Neural crest cell (in vitro differentiated cells): ENCODE results near the gene C17orf50. TPM values are rescaled to one million over a fixed set of nuclear protein-coding genes. Genes with fewer than 3 reads are reported as not detected.
"Not testable (repeated sequence)": the region's sequence is repeated elsewhere in the genome, so short reads cannot be mapped to it uniquely, and the experiment has no call there.

ENCODE experiments used
- DNase-seq: peaks from one replicate; pipeline ENCODE4 v3.0.0; 2021; ENCODE audit warnings: low read depth, mixed read lengths, low spot score
- H3K27ac Mint-ChIP-seq: one replicate; pipeline ENCODE4 v1.8.0; 2021; ENCODE audit warnings: mild to moderate bottlenecking, mixed read lengths; ENCODE audit not compliant: unreplicated experiment
- H3K27me3 Mint-ChIP-seq: 2 replicates; pipeline ENCODE4 v1.8.0; 2021; ENCODE audit warnings: low read depth, mild to moderate bottlenecking, mixed read lengths
- H3K36me3 Mint-ChIP-seq: 2 replicates; pipeline ENCODE4 v1.8.0; 2021; ENCODE audit warnings: low read depth, mild to moderate bottlenecking, mixed read lengths
- H3K4me1 Mint-ChIP-seq: 2 replicates; pipeline ENCODE4 v1.8.0; 2021; ENCODE audit warnings: mixed read lengths
- H3K4me3 Mint-ChIP-seq: one replicate; pipeline ENCODE4 v1.8.0; 2021; ENCODE audit warnings: mild to moderate bottlenecking, mixed read lengths
- H3K9me3 Mint-ChIP-seq: 2 replicates; pipeline ENCODE4 v1.8.0; 2021; ENCODE audit warnings: mixed read lengths
- CTCF ChIP-seq: fragments of 200-600 bp; sonication (generic); conservative IDR thresholded peaks from 2 replicates; pipeline ENCODE4 v1.5.0; 2021; ENCODE audit warnings: antibody characterized with exemption, mild to moderate bottlenecking
- total RNA-seq: library from RNA; stranded (reverse); gene quantifications from 2 replicates; pipeline ENCODE4 v1.2.1, GENCODE V29; 2021

Gene C17orf50
- total RNA-seq, 1 donor from 2014 or later, result 0.23 TPM

GRCh38 chr17:35749560-35750412 is 10.9 kb upstream of the C17orf50 start:
- H3K36me3 Mint-ChIP-seq, result no peaks in the 10 kb centered on the region
- H3K4me3 Mint-ChIP-seq, result no peak overlapping the region
- H3K27ac Mint-ChIP-seq, result no peak overlapping the region
- H3K27me3 Mint-ChIP-seq, result peaks cover 33% of the 10 kb centered on the region
- no peak for TF ChIP-seq CTCF
- no peaks in the 10 kb centered on the region for H3K9me3 Mint-ChIP-seq
- DNase-seq, result no peak
- H3K4me1 Mint-ChIP-seq, result peaks cover 8% of the 10 kb centered on the region

GRCh38 chr17:35750526-35751395 is 9.9 kb upstream of the C17orf50 start:
- Mint-ChIP-seq H3K4me3 (no peak overlapping the region), H3K36me3 (no peaks in the 10 kb centered on the region), H3K27ac (no peak overlapping the region), H3K4me1 (peaks cover 8% of the 10 kb centered on the region), H3K9me3 (no peaks in the 10 kb centered on the region), H3K27me3 (peaks cover 32% of the 10 kb centered on the region)
- TF ChIP-seq CTCF, result no peak
- DNase-seq, result no peak

- H3K36me3 Mint-ChIP-seq, H3K4me3 Mint-ChIP-seq, DNase-seq, H3K9me3 Mint-ChIP-seq, H3K4me1 Mint-ChIP-seq, H3K27ac Mint-ChIP-seq: not testable (repeated sequence)
- H3K27me3 Mint-ChIP-seq, result peaks cover 32% of the 10 kb centered on the region
Measured at GRCh38 chr17:35751541-35751940, 9.1 kb upstream of the C17orf50 start.

GRCh38 chr17:35752471-35752870 is 8.2 kb upstream of the C17orf50 start:
- no peak for TF ChIP-seq CTCF
- H3K9me3 Mint-ChIP-seq, result no peaks in the 10 kb centered on the region
- no peak overlapping the region for H3K27ac Mint-ChIP-seq
- peaks cover 8% of the 10 kb centered on the region for H3K4me1 Mint-ChIP-seq
- no peak overlapping the region for H3K4me3 Mint-ChIP-seq
- DNase-seq, result no peak
- H3K27me3 Mint-ChIP-seq, result peaks cover 28% of the 10 kb centered on the region
- H3K36me3 Mint-ChIP-seq, result no peaks in the 10 kb centered on the region

GRCh38 chr17:35752945-35753764 is 7.5 kb upstream of the C17orf50 start, which contains the start of gene GAS2L2:
TSS of gene GAS2L2 (minus strand) at chr17:35753239. CDS start at chr17:35752850, 389 bp downstream.
- Mint-ChIP-seq H3K9me3 (no peaks in the 10 kb centered on the region), H3K4me1 (peaks cover 8% of the 10 kb centered on the region), H3K4me3 (no peak within 1 kb of the TSS), H3K27ac (no peak within 1 kb of the TSS), H3K36me3 (no peaks in the 10 kb centered on the region), H3K27me3 (peaks cover 26% of the 10 kb centered on the region)
- no peak for DNase-seq
- TF ChIP-seq CTCF, result no peak
